Endodermal cell (in vitro differentiated cells): Measurements from ENCODE around the gene SMG6. TPM values are rescaled to one million over a fixed set of nuclear protein-coding genes. Genes with fewer than 3 reads are reported as not detected.

ENCODE experiments used
- DNase-seq: peaks from one replicate; pipeline ENCODE4 v3.0.0-alpha.2; 2017
- H3K27ac ChIP-seq: 2 replicates; pipeline ENCODE4 v1.5.1; 2013; ENCODE audit warnings: mild to moderate bottlenecking, low read depth, low read length, moderate library complexity
- H3K27me3 ChIP-seq: 2 replicates; pipeline ENCODE4 v1.6.1; 2013; ENCODE audit warnings: mild to moderate bottlenecking, low read length, moderate library complexity; ENCODE audit not compliant: insufficient read depth, control insufficient read depth, poor library complexity, severe bottlenecking
- H3K36me3 ChIP-seq: 2 replicates; pipeline ENCODE4 v1.7.0; 2013; ENCODE audit warnings: mild to moderate bottlenecking, low read length, moderate library complexity; ENCODE audit not compliant: control insufficient read depth, insufficient read depth
- H3K4me1 ChIP-seq: one replicate; pipeline ENCODE4 v1.7.0; 2013; ENCODE audit warnings: low read length; ENCODE audit not compliant: control insufficient read depth, insufficient read depth
- H3K4me3 ChIP-seq: 2 replicates; pipeline ENCODE4 v1.5.1; 2013; ENCODE audit warnings: mild to moderate bottlenecking, low read length, moderate library complexity
- H3K9ac ChIP-seq: 2 replicates; pipeline ENCODE4 v1.6.1; 2013; ENCODE audit warnings: mild to moderate bottlenecking, low read length, moderate library complexity; ENCODE audit not compliant: poor library complexity, severe bottlenecking; ENCODE audit errors: extremely low read depth
- H3K9me3 ChIP-seq: 2 replicates; pipeline ENCODE4 v1.6.1; 2013; ENCODE audit warnings: mild to moderate bottlenecking, low read length, moderate library complexity; ENCODE audit not compliant: control insufficient read depth
- H3K27ac Mint-ChIP-seq: 2 replicates; pipeline ENCODE4 v1.8.0; 2020; ENCODE audit warnings: mixed read lengths
- H3K27me3 Mint-ChIP-seq: 2 replicates; pipeline ENCODE4 v1.8.0; 2021; ENCODE audit warnings: mild to moderate bottlenecking, mixed read lengths; ENCODE audit not compliant: insufficient read depth
- H3K36me3 Mint-ChIP-seq: 2 replicates; pipeline ENCODE4 v1.8.0; 2020; ENCODE audit warnings: low read depth, mixed read lengths
- H3K4me1 Mint-ChIP-seq: 2 replicates; pipeline ENCODE4 v1.8.0; 2020; ENCODE audit warnings: mixed read lengths
- H3K4me3 Mint-ChIP-seq: 2 replicates; pipeline ENCODE4 v1.8.0; 2020; ENCODE audit warnings: mild to moderate bottlenecking, moderate library complexity, mixed read lengths
- H3K9me3 Mint-ChIP-seq: 2 replicates; pipeline ENCODE4 v1.8.0; 2020; ENCODE audit warnings: mild to moderate bottlenecking, mixed read lengths
- WGBS, 2 experiments: methylation state at CpG; one replicate each; pipeline versions ENCODE4 v1.1.5 to v1.1.7; 2013; ENCODE audit warnings: missing lambda C conversion rate in 2 of 2, mixed read lengths in 1 of 2; ENCODE audit not compliant: insufficient coverage in 1 of 2, insufficient read length in 1 of 2; 5-methylcytosine and 5-hydroxymethylcytosine counted together
- total RNA-seq, 2 donors: library from RNA; stranded (reverse); fragmentation: NEBNext Ultra II Directional in 1 of 2; extraction: Animal tissue kit (Norgen Biotek cat#: 25700) in 1 of 2; gene quantifications; 2 replicates in 1 of 2; 3 replicates in 1 of 2; pipeline ENCODE4 v1.2.1, GENCODE V29; 2021
- TF ChIP-seq, protein P1 (sequence below): fragments of 200-600 bp; sonication (generic); conservative IDR thresholded peaks from 2 replicates; pipeline ENCODE4 v1.5.0; 2021; ENCODE audit warnings: antibody characterized with exemption, mild to moderate bottlenecking

SMG6 gene
- total RNA-seq, 2 donors from 2014 or later, result 44.3 to 56.7 TPM

DNA sequence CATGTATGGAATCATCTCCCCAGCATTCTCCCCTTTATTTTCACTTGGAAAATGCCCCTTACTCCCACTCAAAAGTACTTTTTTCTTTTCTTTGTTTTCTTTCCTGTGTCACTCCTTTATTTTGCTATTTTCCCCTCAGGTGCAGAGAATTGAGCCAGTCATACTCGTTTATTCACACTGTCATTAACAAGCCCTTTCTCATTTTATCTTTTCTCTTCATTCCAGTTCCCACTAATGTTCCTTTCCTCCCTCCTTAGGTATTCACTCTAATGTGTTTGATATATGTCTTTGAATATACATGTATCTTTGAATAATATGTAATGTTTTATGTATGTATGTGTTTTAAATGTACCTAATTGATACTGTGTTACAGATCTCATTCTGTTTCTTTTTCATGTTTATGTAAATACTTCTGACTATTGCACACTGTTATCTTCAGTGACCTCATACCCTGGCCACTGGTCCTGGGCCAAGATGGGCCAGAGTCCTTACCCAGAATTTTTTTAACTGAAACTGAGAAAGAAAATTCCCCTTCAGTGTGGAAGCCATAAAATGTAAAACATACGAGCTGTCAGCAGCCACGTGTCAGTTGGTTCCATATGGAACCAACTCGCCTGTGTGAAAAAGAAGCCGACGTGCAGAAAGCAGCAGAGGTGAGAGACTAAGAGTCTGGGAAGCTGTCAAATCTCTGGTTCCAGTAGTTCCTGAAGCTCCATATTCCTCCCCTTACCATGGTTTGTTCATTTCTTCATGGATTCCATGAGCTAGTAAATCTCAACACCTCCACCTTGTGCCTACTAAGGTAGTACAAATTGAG lies 6.0 kb upstream of the SMG6 start:
- H3K9me3 Mint-ChIP-seq, result no peaks in the 10 kb centered on the region
- 92% methylated on average over 6 of the region's 6 CpGs for WGBS, 2 experiments
- no peak overlapping the region for H3K4me3 ChIP-seq
- TF ChIP-seq, protein P1, sequence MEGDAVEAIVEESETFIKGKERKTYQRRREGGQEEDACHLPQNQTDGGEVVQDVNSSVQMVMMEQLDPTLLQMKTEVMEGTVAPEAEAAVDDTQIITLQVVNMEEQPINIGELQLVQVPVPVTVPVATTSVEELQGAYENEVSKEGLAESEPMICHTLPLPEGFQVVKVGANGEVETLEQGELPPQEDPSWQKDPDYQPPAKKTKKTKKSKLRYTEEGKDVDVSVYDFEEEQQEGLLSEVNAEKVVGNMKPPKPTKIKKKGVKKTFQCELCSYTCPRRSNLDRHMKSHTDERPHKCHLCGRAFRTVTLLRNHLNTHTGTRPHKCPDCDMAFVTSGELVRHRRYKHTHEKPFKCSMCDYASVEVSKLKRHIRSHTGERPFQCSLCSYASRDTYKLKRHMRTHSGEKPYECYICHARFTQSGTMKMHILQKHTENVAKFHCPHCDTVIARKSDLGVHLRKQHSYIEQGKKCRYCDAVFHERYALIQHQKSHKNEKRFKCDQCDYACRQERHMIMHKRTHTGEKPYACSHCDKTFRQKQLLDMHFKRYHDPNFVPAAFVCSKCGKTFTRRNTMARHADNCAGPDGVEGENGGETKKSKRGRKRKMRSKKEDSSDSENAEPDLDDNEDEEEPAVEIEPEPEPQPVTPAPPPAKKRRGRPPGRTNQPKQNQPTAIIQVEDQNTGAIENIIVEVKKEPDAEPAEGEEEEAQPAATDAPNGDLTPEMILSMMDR, result no peak
- H3K36me3 ChIP-seq, result no peaks in the 10 kb centered on the region
- H3K4me1 Mint-ChIP-seq, result no peaks in the 10 kb centered on the region
- no peak overlapping the region for H3K4me3 Mint-ChIP-seq
- no peak for DNase-seq
- H3K27me3 ChIP-seq, result no peaks in the 10 kb centered on the region
- H3K9me3 ChIP-seq, result no peaks in the 10 kb centered on the region
- no peak overlapping the region for H3K27ac ChIP-seq
- H3K9ac ChIP-seq, result no peak overlapping the region
- no peaks in the 10 kb centered on the region for H3K4me1 ChIP-seq
- no peak overlapping the region for H3K27ac Mint-ChIP-seq
- no peaks in the 10 kb centered on the region for H3K27me3 Mint-ChIP-seq
- peaks cover 4% of the 10 kb centered on the region for H3K36me3 Mint-ChIP-seq

DNA sequence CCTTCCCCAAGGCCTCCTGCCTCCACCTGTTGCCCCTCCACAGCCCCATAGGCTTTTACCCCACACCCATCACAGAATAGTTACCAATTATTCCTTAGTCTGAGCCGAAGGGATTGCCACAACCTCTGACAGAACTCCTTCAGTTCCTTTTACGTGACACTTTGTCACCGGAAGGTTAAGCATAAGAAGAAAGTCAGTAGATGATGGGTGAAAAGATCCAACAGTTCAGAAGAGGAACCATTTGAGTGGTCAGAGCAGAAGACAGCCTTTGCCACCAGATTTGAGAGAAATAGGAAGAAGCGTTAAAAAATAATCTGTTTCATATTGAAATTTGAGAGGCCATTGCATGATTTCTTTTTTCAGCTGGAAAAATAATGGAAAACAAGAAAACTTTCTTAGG lies 1.3 kb upstream of the SMG6 start:
- H3K27ac ChIP-seq, result no peak overlapping the region

DNA sequence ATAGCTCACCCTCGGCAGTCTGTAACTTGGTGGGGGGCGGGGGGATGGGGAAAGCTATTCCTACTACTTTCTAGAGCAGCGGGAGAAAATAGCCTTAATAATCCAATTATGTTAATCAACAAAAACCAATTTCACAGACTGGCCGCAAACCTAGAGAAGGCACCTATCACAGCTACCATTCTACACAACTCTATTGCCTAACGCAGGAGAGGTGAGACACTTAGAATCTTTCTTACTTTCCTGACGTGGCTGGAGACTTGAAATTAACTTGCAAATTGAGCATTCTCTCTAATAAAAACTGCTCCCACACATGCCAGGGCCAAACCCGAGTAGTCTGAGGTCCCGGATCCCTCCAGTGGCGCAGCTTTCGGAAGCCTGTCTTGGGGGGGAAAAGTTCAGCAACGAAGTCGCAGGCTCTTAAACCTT lies 794 bp downstream of the SMG6 start:
- WGBS, 2 experiments, result 0% methylated on average over 7 to 11 of the region's 12 CpGs
- DNase-seq, result peak; percentile 73
- Histone ChIP-seq H3K4me1 (peaks cover 13% of the 10 kb centered on the region), H3K36me3 (peaks cover 39% of the 10 kb centered on the region), H3K9ac (peak overlapping the region; percentile 98), H3K4me3 (peak overlapping the region; percentile 98), H3K27me3 (no peaks in the 10 kb centered on the region), H3K27ac (peak overlapping the region; percentile 87), H3K9me3 (no peaks in the 10 kb centered on the region)
- H3K27me3 Mint-ChIP-seq, result no peaks in the 10 kb centered on the region
- TF ChIP-seq, protein P1, result no peak
- H3K4me1 Mint-ChIP-seq, result peaks cover 22% of the 10 kb centered on the region
- H3K9me3 Mint-ChIP-seq, result no peaks in the 10 kb centered on the region
- H3K27ac Mint-ChIP-seq, result peak overlapping the region; percentile 95
- peak overlapping the region; percentile 90 for H3K4me3 Mint-ChIP-seq
- peaks cover 37% of the 10 kb centered on the region for H3K36me3 Mint-ChIP-seq

More for the DNA sequence above, 1.3 kb upstream of the SMG6 start:
- H3K27ac Mint-ChIP-seq, result no peak overlapping the region
- Histone ChIP-seq H3K27me3 (no peaks in the 10 kb centered on the region), H3K36me3 (peaks cover 20% of the 10 kb centered on the region), H3K9ac (no peak overlapping the region), H3K4me1 (peaks cover 4% of the 10 kb centered on the region), H3K9me3 (no peaks in the 10 kb centered on the region), H3K4me3 (no peak overlapping the region)
- 98 to 100% methylated on average over 3 to 4 of the region's 4 CpGs for WGBS, 2 experiments
- peaks cover 14% of the 10 kb centered on the region for H3K4me1 Mint-ChIP-seq
- TF ChIP-seq, protein P1, result no peak
- DNase-seq, result peak; percentile 22
- no peaks in the 10 kb centered on the region for H3K27me3 Mint-ChIP-seq
- H3K9me3 Mint-ChIP-seq, result no peaks in the 10 kb centered on the region
- peak overlapping the region; percentile 90 for H3K4me3 Mint-ChIP-seq
- H3K36me3 Mint-ChIP-seq, result peaks cover 19% of the 10 kb centered on the region
